Esophagus muscularis mucosa (tissue), 4 donors: Measurements from ENCODE around the gene ZFP92. TPM values are rescaled to one million over a fixed set of nuclear protein-coding genes. Genes with fewer than 3 reads are reported as not detected.

ENCODE experiments used
- DNase-seq: peaks from one replicate; pipeline ENCODE4 v3.0.0-alpha.2; 2017; ENCODE audit errors: extremely low spot score
- H3K27ac ChIP-seq, 4 donors: fragments of 200-600 bp; sonication (generic); replicated peaks in 1 of 4; 1 replicate in 3 of 4; 2 replicates in 1 of 4; pipeline ENCODE4 v1.5.1; 2016 to 2019; ENCODE audit warnings: mild to moderate bottlenecking in 1 of 4
- H3K27me3 ChIP-seq, 4 donors: fragments of 200-600 bp; sonication (generic); one replicate each; pipeline versions ENCODE4 v1.5.1 to v1.6.0; 2016 to 2019
- H3K36me3 ChIP-seq, 4 donors: fragments of 200-600 bp; sonication (generic); one replicate each; pipeline ENCODE4 v1.5.1; 2016 to 2019
- H3K4me1 ChIP-seq, 4 donors: fragments of 200-600 bp; sonication (generic); one replicate each; pipeline ENCODE4 v1.5.1; 2016 to 2019
- H3K4me3 ChIP-seq, 4 donors: fragments of 200-600 bp; sonication (generic); 1 replicate in 2 of 4; 2 replicates in 2 of 4; pipeline ENCODE4 v1.5.1; 2016 to 2019; ENCODE audit warnings: mild to moderate bottlenecking in 4 of 4, moderate library complexity in 1 of 4
- H3K9me3 ChIP-seq, 4 donors: fragments of 200-600 bp; sonication (generic); 1 replicate in 3 of 4; 2 replicates in 1 of 4; pipeline ENCODE4 v1.5.1; 2016 to 2019
- CTCF ChIP-seq, 3 experiments: fragments of 200-600 bp in 2 of 3; fragments of 450-650 bp in 1 of 3; sonication (generic) in 2 of 3; IDR thresholded peaks; one replicate each; pipeline ENCODE4 v1.5.1; 2017 to 2019; ENCODE audit warnings: antibody characterized with exemption in 3 of 3, mild to moderate bottlenecking in 2 of 3, moderate library complexity in 1 of 3
- EP300 ChIP-seq: sonication (generic); formaldehyde crosslinking; IDR thresholded peaks from one replicate; pipeline ENCODE4 v1.6.1; 2017; ENCODE audit warnings: antibody characterized with exemption
- POLR2A ChIP-seq: fragments of 450-650 bp; IDR thresholded peaks from one replicate; pipeline ENCODE4 v1.6.1; 2017; ENCODE audit warnings: antibody characterized with exemption, moderate library complexity, mild to moderate bottlenecking, low read depth
- POLR2AphosphoS5 ChIP-seq, 2 donors: sonication (generic); formaldehyde crosslinking; IDR thresholded peaks; one replicate each; pipeline ENCODE4 v1.6.1; 2017; ENCODE audit warnings: antibody characterized with exemption in 2 of 2
- WGBS: methylation state at CpG from one replicate; pipeline ENCODE4 v1.1.5; 2018; 5-methylcytosine and 5-hydroxymethylcytosine counted together
- intact Hi-C: fragments of 100-400 bp; cut with DNase I; formaldehyde crosslinking; loops from one replicate; pipeline ENCODE4 v1.15.1; 2023
- total RNA-seq, 4 donors: library from RNA; depleted of rRNA; stranded (reverse); fragments of >200 nt; gene quantifications; one replicate each; pipeline versions ENCODE4 v1.1.0 to v1.2.1, GENCODE V29; 2016

Gene ZFP92
- total RNA-seq, 4 donors from 2014 or later, result 1.2 to 3.2 (median 2.5) TPM

- Histone ChIP-seq H3K4me1 (no peaks in the 10 kb centered on the region), H3K4me3 (no peak overlapping the region), H3K27ac (no peak overlapping the region), H3K27me3 (no peaks in the 10 kb centered on the region), H3K36me3 (peaks cover 0 to 35% (median 10%) of the 10 kb centered on the region in 4 donors), H3K9me3 (no peaks in the 10 kb centered on the region)
- DNase-seq, result no peak
- TF ChIP-seq POLR2A (no peak), EP300 (no peak), POLR2AphosphoS5 (IDR thresholded peaks at IDR 0.05) (no peak), CTCF (IDR thresholded peaks at IDR 0.05) (no peak)
- WGBS, result 67% methylated on average over 4 of the region's 10 CpGs
- intact Hi-C loops, result no loop called here
Measured at GRCh38 chrX:153446636-153446936, 35.3 kb downstream of the ZFP92 start.

GRCh38 chrX:153446950-153447580 is 35.8 kb downstream of the ZFP92 start:
- no peak for DNase-seq

GRCh38 chrX:153447581-153447960 is 36.3 kb downstream of the ZFP92 start:
- 83% methylated on average over 8 of the region's 8 CpGs for WGBS
- DNase-seq, result no peak
- intact Hi-C loops, result no loop called here

More at GRCh38 chrX:153446950-153447580, 35.8 kb downstream of the ZFP92 start:
- Histone ChIP-seq H3K4me3 (no peak overlapping the region), H3K27ac (no peak overlapping the region), H3K36me3 (peaks cover 0 to 35% (median 10%) of the 10 kb centered on the region in 4 donors), H3K27me3 (no peaks in the 10 kb centered on the region), H3K4me1 (no peaks in the 10 kb centered on the region), H3K9me3 (no peaks in the 10 kb centered on the region)
- TF ChIP-seq EP300 (no peak), CTCF (IDR thresholded peaks at IDR 0.05) (no peak), POLR2AphosphoS5 (IDR thresholded peaks at IDR 0.05) (no peak), POLR2A (no peak)
- intact Hi-C loops, result no loop called here
- 98% methylated on average over 16 of the region's 17 CpGs for WGBS

GRCh38 chrX:153448556-153449367 is 37.5 kb downstream of the ZFP92 start:
- Histone ChIP-seq H3K27me3 (no peaks in the 10 kb centered on the region), H3K9me3 (no peaks in the 10 kb centered on the region), H3K36me3 (peaks cover 0 to 37% (median 10%) of the 10 kb centered on the region in 4 donors), H3K27ac (no peak overlapping the region), H3K4me1 (no peaks in the 10 kb centered on the region), H3K4me3 (no peak overlapping the region)
- intact Hi-C loops, result no loop called here
- WGBS, result 87% methylated on average over 15 of the region's 21 CpGs
- TF ChIP-seq EP300, result no peak
- no peak for TF ChIP-seq CTCF (IDR thresholded peaks at IDR 0.05)
- no peak for DNase-seq

More at GRCh38 chrX:153447581-153447960, 36.3 kb downstream of the ZFP92 start:
- TF ChIP-seq POLR2A (no peak), EP300 (no peak), CTCF (IDR thresholded peaks at IDR 0.05) (no peak), POLR2AphosphoS5 (IDR thresholded peaks at IDR 0.05) (no peak)
- Histone ChIP-seq H3K9me3 (no peaks in the 10 kb centered on the region), H3K36me3 (peaks cover 0 to 35% (median 10%) of the 10 kb centered on the region in 4 donors), H3K4me1 (no peaks in the 10 kb centered on the region), H3K27ac (no peak overlapping the region), H3K27me3 (no peaks in the 10 kb centered on the region), H3K4me3 (no peak overlapping the region)
